ENCODE measurements around the gene RBMX.
"Not testable (repeated sequence)": the region's sequence is repeated elsewhere in the genome, so short reads cannot be mapped to it uniquely, and the experiment has no call there.

RBMX gene

DNA sequence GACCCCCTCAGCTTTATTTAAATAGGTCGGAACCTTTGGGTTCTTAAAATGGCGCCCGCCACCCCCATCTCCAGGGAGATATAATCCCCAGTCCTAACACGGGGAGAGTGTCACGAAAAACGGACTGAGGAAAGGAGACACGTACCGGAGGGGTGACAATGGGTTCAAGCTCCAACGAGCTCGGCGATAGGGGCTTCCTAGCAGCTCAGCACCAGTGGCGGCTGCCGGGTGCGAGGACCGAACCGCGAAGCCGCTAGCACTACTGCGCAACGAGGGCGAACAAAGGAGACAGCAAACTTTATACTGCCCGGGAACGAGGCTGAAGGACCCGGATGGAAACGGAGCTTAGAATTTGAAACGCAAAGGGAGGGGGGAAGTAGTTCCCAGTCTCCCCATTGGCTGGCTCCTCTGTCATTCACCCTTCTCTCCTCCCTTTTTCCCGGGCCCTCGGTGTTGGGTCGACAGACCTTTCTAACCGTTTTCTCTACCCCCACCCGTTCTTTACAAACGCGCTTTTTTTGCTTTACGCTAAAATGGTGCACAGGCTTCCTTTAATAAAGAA lies at the start of gene RBMX:
TSS of gene RBMX (minus strand) at position 274 of the 562 bp plus-strand sequence. CDS start 1,298 bp downstream, outside the sequence.
- FAIRE-seq, result no peak

DNA sequence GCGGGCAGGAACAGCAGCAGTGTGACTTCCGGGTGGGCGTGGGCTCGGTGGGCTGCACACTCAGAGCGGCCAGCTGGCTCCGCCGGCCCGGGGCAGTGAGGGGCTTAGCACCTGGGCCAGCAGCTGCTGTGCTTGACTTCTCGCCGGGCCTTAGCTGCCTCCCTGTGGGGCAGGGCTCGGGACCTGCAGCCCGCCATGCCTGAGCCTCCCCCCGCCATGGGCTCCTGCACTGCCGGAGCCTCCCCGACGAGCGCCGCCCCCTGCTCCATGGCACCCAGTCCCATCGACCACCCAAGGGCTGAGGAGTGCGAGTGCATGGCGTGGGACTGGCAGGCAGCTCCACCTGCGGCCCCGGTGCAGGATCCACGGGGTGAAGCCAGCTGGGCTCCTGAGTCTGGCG lies 40.9 kb upstream of the RBMX start:
- not testable (repeated sequence) for FAIRE-seq

DNA sequence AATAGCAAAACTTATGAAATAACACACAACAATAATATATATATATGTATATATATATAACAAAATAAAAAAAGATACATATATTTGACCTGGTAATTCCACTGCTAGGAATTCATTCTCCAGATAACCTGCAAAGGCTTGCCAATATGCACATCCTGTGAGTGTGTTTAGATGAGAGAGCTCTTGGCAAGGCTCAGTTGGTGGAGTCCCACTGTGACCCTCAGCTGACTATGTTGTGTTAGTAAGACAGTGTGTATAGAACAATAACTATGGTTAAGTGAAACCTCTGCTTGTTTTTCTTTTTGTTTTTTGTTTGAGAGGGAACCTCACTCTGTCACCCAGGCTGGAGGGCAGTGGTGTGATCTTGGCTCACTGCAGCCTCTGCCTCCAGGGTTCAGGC lies 39.5 kb upstream of the RBMX start:
- no peak for FAIRE-seq

DNA sequence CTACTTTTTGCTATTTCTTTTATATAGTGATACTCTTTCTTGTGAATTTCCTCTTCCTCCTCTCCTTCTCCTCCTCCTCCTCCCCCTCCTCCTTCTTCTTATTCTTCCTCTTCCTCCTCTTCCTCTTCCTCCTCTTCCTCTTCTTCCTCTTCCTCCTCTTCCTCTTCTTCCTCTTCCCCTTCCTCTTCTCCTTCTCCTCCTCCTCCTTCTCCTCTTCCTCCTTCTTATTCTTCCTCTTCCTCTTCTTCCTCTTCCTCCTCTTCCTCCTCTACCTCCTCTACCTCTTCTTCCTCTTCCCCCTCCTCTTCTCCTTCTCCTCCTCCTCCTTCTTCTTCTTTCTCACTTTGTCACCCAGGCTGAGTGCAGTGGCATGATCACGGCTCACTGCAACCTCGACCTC lies 36.3 kb upstream of the RBMX start:
- no peak for FAIRE-seq

DNA sequence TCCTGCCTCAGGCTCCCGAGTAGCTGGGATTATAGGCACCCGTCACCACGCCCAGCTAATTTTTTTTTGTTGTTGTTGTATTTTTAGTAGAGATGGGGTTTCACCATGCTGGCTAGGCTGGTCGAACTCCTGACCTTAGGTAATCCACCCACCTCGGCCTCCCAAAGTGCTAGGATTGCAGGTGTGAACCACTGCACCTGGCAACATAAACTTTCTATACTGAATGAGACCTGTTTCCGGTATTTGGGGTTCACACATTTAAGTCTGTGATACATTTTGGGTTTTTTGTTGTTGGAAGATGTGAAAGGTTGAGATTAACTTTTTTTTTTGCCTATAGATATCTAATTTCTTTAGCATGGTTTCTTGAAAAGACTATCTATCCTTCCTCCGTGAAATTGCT lies 31.1 kb upstream of the RBMX start:
- not testable (repeated sequence) for FAIRE-seq

DNA sequence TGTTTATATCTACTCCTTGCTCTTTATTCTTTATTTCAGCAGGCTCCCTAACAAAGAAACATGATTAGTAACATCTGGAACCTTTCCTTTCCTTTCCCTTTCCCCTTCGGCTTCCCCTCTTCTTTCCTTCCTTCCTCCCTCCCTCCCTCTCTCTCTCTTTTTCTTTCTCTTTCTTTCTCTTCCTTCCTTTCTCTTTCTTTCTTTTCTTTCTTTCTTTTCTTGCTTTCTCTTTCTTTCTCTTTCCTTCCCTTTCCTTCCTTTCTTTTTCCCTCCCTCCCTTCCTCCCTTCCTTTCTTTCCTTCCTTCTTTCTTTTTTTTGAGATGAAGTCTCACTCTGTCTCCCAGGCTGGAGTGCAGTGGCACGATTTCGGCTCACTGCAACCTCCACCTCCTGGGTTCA lies 30.7 kb upstream of the RBMX start:
- FAIRE-seq, result peak; percentile 81

DNA sequence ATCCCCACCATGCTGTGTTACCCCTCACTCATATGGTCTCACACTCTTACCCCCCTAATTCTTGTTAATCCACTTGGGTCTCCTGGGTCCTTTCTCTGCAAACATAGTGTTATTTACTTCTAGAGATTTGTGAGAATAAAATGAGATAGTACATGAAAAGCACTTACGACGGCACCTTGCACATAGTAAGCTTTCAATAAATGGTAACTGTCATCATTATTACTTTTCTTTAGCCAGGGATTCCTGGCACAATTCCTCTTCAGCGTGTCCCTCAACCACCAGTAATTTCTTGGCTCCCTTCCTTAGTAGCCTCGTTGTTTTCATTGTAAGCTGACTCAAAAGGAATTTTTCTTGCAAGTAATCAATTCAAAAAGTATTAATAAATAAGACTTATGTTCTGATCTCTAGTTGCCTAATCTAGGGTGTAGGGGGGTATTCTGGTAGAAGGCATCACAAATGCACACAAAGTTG lies 30.1 kb upstream of the RBMX start:
- no peak for FAIRE-seq

DNA sequence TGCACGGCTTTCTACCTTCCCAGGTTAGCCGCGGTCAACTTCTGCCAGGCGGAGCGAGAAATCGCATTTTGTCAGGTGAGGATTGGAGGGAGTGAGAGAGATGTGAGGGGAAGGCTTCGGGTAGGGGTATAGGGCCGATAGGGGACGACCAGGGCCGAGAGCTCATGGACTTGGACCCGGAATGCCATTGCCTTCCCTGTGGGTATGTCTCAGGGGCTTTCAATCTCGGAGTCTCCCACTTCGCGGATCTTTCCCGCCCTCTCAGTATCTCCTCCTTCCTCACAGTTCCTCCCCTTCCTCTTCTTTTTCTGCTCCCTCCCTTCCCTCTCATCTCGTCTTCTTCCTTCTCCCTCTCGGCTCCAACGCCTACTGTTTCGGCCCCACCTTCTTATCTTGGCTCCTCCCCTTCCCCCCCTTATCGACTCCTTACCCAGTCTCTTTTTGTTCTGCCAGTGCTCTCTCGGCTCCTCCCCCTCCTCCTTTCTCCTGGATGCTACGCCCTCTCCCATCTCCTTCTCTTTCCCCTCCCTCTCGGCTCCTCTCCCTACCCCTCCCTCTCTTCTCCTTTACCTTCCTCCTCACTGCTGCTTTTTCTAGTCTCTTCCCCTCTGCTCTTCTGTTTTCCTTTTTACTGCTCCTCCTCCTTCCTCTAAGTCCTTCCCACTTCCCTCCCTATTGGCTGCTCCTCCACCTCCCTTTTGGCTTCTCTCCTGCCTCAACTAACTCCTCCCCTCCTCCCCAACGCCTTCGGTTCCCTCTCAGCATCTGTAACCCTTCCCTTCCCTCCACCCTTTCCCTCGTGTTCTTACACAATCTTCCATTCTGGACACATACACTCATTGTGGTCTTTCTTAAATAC lies 29.4 kb upstream of the RBMX start:
- FAIRE-seq, result peak; percentile 89

DNA sequence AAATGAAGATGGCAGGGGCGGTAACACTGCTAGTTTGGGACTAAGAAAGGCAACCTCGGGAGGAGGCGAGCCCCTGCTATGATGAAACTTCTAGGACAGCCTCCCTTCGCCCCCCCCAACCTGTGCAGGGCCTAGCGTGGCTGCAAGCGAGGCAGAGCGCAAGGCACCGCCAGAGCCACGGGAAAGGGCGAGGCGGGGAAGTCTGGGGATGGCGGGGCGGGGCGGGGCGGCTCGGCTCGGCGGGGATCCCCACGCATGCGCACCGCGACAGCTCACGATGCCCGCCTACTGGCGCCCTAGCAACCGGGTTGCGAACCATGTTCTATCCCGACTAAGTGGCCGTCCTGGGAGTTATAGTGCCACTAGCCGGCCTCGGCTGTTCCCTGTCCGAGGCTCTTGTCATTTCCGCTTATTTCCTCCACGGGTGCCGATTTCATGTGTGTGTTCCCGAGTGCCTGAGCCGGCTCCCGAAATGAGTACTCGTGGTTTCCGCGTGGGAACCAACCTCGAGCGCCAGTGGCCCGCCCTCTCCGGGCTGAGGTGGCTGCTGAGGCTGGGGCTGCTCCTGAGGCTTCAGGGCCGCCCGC lies 28.7 kb upstream of the RBMX start:
- no peak for FAIRE-seq

DNA sequence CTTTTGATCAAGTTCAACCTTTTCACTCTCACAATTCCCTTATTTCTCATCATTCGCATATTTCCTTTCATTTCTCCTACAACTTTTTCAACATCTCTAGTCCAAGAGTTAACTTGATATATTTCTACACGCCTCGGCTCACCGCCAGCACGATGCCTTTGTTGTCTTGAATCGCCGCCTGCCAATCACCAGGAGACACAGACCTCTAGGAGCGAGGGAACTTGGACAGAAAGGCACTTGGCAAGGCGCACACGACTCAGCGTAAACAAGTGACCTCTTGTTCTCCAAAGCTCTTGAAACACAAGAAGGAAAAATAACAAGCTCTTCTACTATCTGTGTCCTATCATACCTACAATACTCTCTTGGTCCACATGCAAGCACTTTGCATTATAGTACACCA lies 27.1 kb upstream of the RBMX start:
- FAIRE-seq, result no peak

DNA sequence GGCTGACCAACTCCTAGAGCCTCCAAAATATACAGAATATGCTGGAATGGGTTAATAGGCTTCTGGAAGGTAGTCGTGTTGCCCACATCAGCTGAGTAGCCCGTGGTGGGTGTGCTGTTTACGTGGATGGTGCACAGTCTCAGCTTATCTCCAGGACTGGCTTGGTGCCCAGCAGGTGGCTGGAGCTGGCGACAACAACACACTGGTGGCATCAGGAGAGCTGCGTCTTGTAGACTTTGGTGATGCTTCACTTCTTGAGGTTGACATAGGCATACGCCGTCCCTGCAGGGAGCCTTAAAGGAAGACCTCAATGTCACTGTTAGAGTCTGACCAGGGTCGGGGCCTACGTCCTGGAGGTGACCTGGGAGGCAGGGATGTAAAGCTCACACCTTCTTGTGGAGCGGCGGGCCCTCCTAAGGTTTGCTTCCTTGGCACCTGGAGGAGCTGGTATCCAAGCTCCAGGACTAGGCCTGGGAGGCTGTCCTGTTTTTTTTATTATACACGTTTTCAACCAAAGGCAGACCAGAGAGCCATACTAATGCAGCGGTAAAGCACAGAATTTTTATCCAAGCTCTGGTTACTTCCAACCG lies 26.5 kb upstream of the RBMX start:
- no peak for FAIRE-seq

DNA sequence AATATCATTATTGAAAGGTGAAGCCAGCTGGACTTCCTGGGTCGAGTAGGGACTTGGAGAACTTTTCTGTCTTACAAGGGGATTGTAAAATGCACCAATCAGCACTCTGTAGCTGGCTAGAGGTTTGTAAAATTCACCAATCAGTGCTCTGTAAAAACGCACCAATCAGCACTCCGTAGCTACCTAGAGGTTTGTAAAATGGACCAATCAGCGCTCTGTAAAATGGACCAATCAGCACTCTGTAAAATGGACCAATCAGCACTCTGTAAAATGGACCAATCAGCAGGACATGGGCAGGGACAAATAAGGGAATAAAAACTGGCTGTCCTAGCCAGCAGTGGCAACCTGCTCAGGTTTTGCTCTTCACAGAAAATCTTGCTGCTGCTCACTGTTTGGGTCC lies 23.5 kb upstream of the RBMX start:
- not testable (repeated sequence) for FAIRE-seq

DNA sequence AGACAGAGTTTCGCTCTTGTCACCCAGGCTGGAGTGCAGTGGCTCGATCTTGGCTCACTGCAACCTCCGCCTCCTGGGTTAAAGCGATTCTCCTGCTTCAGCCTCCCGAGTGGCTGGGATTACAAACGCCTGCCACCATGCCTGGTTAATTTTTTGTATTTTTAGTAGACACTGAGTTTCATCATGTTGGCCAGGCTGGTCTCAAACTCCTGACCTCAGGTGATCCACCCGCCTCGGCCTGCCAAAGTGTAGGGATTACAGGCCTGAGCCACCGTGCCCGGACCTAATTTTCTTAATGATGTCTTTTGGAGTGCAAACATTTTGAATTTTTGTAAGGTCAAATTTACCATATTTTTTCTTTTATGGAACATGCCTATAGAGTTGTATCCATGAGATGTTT lies 19.5 kb upstream of the RBMX start:
- not testable (repeated sequence) for FAIRE-seq

DNA sequence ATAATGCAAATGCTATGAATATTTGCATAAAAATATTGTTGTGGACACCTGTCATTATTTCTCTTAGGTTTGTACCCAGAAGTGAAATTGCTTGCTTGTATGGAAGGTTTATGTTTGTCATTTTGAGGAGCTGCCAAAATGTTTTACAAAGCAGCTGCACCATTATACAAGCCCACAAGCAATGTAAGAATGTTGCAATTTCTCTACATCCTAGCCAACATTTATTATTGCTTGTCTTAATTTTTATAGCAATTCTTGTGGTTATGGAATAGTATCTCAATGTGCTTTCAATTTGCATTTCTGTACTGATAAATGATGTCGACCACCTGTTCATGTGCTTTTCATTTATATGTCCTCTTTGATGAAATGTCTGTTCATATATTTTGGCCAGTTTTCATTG lies 18.7 kb upstream of the RBMX start:
- no peak for FAIRE-seq

DNA sequence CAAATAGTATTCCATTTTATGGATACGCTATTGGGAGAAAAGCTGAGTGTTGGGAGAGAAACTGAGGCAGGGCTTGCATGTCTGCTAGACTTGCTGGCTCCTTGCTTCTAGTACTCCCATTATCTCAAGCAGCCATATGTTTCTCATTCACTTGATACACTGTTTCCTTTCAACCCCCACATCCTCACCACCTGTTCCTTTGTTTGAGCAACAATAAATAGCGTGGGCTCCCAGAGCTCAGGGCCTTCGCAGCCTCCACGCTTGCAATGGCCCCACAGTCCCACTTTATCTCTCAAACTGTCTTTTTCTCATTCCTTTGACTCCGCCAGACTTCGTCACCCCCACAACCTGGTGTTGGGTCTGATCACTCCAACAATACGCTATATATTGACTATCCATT lies 18.2 kb upstream of the RBMX start:
- FAIRE-seq, result not testable (repeated sequence)

DNA sequence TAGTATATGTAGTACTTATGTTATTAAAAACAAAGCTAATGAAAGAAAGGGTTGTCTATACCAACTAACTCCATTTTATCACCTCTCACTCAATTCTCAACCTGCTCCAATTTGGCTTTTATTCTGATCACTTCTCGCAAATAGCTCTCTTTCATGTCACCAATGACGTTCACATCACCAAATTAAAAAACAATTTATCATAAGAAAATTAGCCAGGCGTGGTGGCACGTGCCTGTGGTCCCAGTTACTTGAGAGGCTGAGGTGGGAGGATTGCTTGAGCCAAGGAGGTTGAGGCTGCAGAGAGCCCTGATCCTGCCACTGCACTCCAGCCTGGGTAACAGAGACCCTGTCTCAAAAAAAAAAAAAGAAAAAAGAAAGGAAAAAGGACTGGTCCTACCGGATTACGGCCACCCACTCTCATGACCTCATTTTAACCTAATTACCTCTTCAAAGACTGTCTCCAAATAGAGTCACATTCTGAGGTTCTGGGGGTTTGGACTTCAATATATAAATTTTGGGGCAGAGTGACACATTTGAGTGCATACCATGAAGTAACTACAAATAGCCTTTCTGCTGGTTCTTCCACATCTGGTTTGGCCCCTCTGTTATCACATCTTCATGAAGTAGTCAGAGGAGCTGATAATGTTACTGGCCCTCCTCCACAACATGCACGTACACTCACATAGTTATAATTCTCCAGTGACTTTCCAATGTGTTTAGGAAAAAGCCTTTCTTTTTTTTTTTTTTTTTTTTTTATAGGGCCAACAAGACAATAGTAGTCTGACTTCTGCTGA lies 15.8 kb upstream of the RBMX start:
- no peak for FAIRE-seq

DNA sequence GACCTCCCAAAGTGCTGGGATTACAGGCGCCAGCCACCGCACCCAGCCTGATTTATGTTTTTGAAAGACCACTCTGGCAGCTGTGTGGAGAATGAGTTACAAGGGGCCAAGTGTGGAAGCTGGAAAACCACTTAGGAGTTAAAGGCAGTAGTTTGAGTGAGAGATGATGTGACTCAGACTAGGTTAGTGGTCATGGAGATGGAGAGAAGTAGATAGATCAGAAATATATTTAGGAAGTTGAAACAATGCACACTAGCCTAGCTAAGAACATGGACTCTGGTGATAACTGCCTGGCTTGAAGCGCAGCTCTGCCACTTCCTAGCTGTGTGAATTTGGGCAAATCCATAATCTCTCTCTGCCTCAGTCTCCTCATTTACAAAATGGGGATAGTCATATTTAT lies 11.9 kb upstream of the RBMX start:
- FAIRE-seq, result no peak

DNA sequence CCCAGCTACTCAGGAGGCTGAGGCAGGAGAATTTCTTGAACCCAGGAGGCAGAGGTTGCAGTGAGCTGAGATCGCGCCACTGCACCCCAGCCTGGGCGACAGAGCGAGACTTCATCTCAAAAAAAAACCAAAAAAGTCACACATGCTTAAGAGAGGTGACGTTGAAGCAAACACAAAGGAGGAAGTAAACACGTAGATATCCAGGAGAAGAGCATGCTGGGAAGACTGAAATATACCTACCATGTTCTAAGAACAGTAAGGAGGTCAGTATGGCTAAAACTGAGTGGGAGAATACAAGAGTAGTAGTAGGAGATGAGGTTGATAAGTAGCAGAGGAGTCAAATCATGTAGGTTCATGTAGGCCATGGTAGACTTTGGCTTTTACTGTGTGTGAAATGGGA lies 10.1 kb upstream of the RBMX start:
- FAIRE-seq, result not testable (repeated sequence)

DNA sequence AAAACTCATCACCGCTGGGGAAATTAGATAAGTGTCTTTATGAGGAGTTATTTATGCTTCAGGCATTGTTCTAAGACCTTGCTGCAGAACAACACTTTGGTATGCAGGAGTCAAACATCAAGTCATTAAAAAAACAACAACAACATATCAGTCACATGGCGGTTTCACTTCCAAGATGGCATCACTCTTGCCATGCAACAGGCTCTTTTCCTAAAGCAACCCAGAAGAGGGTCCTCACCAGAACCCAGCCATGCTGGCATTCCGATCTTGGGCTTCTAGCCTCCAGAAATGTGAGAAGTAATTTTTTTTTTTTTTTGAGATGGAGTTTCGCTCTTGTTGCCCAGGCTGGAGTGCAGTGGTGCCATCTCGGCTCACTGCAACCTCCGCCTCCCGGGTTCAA lies 8.7 kb upstream of the RBMX start:
- FAIRE-seq, result no peak

DNA sequence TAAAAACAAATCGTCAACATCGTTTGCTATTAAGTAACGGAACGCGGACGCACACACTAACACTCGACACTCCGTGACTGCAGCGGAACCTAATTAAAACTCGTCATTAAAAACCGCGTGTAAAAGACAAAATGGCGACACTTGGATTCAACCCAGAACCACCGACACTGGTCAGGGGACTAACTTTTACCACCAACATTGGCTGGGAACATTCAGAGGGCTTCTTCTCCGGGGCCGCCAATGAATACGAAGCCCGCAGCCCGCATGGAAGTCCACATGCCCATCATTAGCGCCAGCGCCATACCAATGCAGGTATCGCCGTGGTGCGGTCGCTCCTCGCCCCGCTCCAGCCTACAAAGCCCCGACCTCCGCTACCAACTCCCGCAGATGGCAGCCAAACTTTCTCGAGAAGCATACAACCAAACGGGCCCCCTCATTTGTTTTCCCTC lies 498 bp downstream of the RBMX start:
- no peak for FAIRE-seq

DNA sequence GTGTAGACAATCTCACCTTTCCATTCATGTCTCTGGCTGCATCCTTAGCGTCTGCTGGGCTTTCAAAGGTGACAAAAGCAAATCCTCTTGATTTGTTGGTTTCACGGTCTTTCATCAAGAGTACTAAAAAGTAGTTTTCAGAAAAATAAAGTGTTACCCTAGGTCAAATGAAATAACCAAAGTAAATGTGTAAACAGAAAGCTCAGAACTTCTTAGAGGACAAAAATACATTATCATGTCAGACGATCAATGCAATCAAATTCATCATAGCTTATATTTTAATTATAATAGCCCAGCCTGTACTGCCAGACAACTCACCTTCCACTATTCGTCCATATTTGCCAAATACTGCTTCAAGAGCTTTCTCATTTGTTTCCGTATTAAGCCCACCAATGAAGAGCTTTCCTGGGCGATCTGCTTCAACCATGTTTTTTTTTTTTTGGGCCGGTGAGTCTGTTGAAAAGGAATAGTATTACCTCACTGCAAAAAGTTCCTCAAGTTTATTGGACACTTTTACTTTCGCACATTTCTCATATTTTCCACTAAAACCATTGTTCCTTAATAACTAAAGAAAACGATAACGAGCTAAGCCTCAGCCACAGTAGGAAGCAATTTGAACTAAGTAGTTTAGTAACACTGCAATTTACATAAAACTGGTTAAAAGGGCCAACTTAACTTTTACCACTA lies 1.4 kb downstream of the RBMX start:
- FAIRE-seq, result peak; percentile 81

DNA sequence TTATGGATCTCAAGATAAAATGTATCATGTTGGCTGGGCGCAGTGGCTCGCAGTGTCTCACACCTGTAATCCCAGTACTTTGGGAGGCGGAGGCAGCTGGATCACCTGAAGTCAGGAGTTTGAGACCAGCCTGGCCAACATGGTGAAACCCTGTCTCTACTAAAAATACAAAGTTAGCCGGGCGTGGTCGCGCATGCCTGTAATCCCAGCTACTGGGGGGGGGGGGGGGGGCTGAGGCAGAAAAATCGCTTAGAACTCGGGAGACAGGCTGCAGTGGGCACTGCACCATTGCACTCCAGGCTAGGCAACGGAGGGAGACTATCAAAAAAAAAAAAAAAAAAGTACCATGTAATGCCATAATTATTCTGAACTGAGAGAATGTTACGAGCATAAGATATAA lies 2.1 kb downstream of the RBMX start:
- FAIRE-seq, result no peak
